OCI-LY1 (cell line): ENCODE measurements around the gene ETV3.

Experiments
- H2AFZ ChIP-seq: fragments of 200-600 bp; sonication (generic), shearing (Covaris generic); 2 replicates; pipeline ENCODE4 v1.6.0; 2014; ENCODE audit warnings: antibody characterized with exemption, mild to moderate bottlenecking, low read length
- H3F3A ChIP-seq: fragments of 200-600 bp; sonication (generic), shearing (Covaris generic); 2 replicates; pipeline ENCODE4 v1.6.0; 2014; ENCODE audit warnings: mild to moderate bottlenecking, antibody characterized with exemption, low read length, moderate library complexity; ENCODE audit not compliant: insufficient read depth
- H3K27ac ChIP-seq: fragments of 200-600 bp; sonication (generic); 2 replicates; pipeline ENCODE4 v1.5.1; 2014; ENCODE audit warnings: low read length, mixed run types, mild to moderate bottlenecking, low read depth; ENCODE audit not compliant: poor library complexity, severe bottlenecking
- H3K27me3 ChIP-seq: fragments of 200-600 bp; sonication (generic); 2 replicates; pipeline ENCODE4 v1.6.0; 2014; ENCODE audit warnings: antibody characterized with exemption, mild to moderate bottlenecking, low read length, moderate library complexity; ENCODE audit not compliant: insufficient read depth
- H3K36me3 ChIP-seq: fragments of 200-600 bp; sonication (generic); 2 replicates; pipeline ENCODE4 v1.6.1; 2014; ENCODE audit warnings: mild to moderate bottlenecking, antibody characterized with exemption, low read length, moderate library complexity, mixed read lengths; ENCODE audit not compliant: insufficient read depth
- H3K4me1 ChIP-seq: fragments of 200-600 bp; sonication (generic); 2 replicates; pipeline ENCODE4 v1.5.1; 2014; ENCODE audit warnings: mild to moderate bottlenecking, low read length, moderate library complexity; ENCODE audit not compliant: insufficient read depth, severe bottlenecking
- H3K4me2 ChIP-seq: fragments of 200-600 bp; sonication (generic), shearing (Covaris generic); 2 replicates; pipeline ENCODE4 v1.6.1; 2014; ENCODE audit warnings: low read length
- H3K4me3 ChIP-seq: fragments of 200-600 bp; sonication (generic); 2 replicates; pipeline ENCODE4 v1.5.1; 2014; ENCODE audit warnings: low read length, low read depth, mild to moderate bottlenecking, mixed read lengths; ENCODE audit not compliant: poor library complexity, severe bottlenecking
- H3K79me2 ChIP-seq: fragments of 200-600 bp; shearing (Covaris generic); 2 replicates; pipeline ENCODE4 v1.6.1; 2016; ENCODE audit warnings: mixed run types, low read length, mixed read lengths; ENCODE audit not compliant: insufficient read depth
- H3K9ac ChIP-seq: fragments of 200-600 bp; sonication (generic), shearing (Covaris generic); 2 replicates; pipeline ENCODE4 v1.6.1; 2014; ENCODE audit warnings: mild to moderate bottlenecking, low read length, mixed read lengths
- H3K9me2 ChIP-seq: fragments of 200-600 bp; sonication (generic), shearing (Covaris generic); 2 replicates; pipeline ENCODE4 v1.6.1; 2014; ENCODE audit warnings: low read depth, mild to moderate bottlenecking, low read length, mixed read lengths
- H3K9me3 ChIP-seq: fragments of 200-600 bp; shearing (Covaris generic); 2 replicates; pipeline ENCODE4 v1.6.1; 2014; ENCODE audit warnings: low read length, mixed read lengths
- H4K20me1 ChIP-seq: fragments of 200-600 bp; sonication (generic), shearing (Covaris generic); 2 replicates; pipeline ENCODE4 v1.6.0; 2016; ENCODE audit warnings: mild to moderate bottlenecking, low read length; ENCODE audit not compliant: insufficient read depth
- EZH2 ChIP-seq: fragments of 200-600 bp; sonication (generic), shearing (Covaris generic); IDR thresholded peaks from 2 replicates; pipeline ENCODE4 v1.8.0; 2017; ENCODE audit warnings: borderline replicate concordance, mixed run types, mild to moderate bottlenecking, antibody characterized with exemption, low read length, moderate library complexity, mixed read lengths
- TF ChIP-seq, protein P1 (sequence below): fragments of 200-600 bp; sonication (generic), shearing (Covaris generic); IDR thresholded peaks from 2 replicates; pipeline ENCODE4 v1.5.1; 2017; ENCODE audit warnings: mild to moderate bottlenecking, antibody characterized with exemption, low read length, moderate library complexity, mixed read lengths

ETV3 gene

DNA sequence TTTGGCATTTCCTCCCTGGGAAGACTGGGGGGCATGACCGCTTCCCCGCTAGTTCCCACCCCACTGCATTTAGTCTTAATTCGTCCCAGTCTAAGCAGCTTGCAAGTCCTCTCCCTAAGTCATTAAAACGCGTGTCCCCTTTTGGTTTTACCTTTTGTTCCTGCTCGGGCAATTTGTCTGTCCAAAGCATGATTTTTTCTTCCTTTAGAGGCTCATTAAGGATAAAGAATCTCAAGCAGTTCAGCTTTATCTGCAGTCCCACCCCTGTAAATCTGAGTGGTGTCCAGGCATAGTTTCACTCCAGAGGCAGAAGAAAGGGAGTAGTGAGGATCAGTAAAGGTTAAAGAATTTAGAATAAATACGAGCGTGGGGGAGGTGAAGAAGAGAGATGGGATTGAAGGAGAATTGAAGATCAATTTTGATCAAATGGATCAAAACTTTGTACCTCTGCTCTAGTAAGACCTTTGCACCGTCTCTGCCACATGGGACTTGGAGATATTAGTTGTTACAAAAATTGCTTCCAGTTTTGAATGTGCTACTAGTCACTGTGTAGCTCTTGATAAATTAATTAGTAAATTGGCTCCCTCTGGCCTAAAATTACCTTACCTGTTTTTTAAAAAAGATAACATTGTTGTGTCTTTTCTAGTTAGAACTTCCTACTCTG lies 989 bp upstream of the ETV3 start:
- Histone ChIP-seq H3K4me1 (peaks cover 21% of the 10 kb centered on the region), H3K9me3 (no peaks in the 10 kb centered on the region), H3F3A (peaks cover 7% of the 10 kb centered on the region; the same call in 1 of the 2 replicates), H3K36me3 (peaks cover 20% of the 10 kb centered on the region), H2AFZ (no peak overlapping the region), H3K9ac (peak overlapping the region; percentile 83), H3K27ac (no peak overlapping the region), H3K27me3 (no peaks in the 10 kb centered on the region), H3K79me2 (peaks cover 14% of the 10 kb centered on the region; the same call in 1 of the 2 replicates), H3K9me2 (no peaks in the 10 kb centered on the region), H3K4me2 (peak overlapping the region; percentile 80), H4K20me1 (no peaks in the 10 kb centered on the region), H3K4me3 (peak overlapping the region; percentile 78)
- no peak for TF ChIP-seq EZH2

GRCh38 chr1:157137408-157138219 lies 581 bp downstream of the ETV3 start:
- Histone ChIP-seq H3K79me2 (peaks cover 14% of the 10 kb centered on the region; the same call in 1 of the 2 replicates), H3K36me3 (peaks cover 35% of the 10 kb centered on the region), H3K9ac (peak overlapping the region; percentile 83), H3K9me3 (no peaks in the 10 kb centered on the region), H4K20me1 (no peaks in the 10 kb centered on the region), H3K27me3 (no peaks in the 10 kb centered on the region), H3K4me1 (peaks cover 21% of the 10 kb centered on the region), H3K4me3 (peak overlapping the region; percentile 78), H3K4me2 (peak overlapping the region; percentile 80), H2AFZ (no peak overlapping the region), H3K9me2 (no peaks in the 10 kb centered on the region), H3F3A (peaks cover 7% of the 10 kb centered on the region; the same call in 1 of the 2 replicates), H3K27ac (no peak overlapping the region)
- TF ChIP-seq EZH2 = no peak
- TF ChIP-seq, protein P1, sequence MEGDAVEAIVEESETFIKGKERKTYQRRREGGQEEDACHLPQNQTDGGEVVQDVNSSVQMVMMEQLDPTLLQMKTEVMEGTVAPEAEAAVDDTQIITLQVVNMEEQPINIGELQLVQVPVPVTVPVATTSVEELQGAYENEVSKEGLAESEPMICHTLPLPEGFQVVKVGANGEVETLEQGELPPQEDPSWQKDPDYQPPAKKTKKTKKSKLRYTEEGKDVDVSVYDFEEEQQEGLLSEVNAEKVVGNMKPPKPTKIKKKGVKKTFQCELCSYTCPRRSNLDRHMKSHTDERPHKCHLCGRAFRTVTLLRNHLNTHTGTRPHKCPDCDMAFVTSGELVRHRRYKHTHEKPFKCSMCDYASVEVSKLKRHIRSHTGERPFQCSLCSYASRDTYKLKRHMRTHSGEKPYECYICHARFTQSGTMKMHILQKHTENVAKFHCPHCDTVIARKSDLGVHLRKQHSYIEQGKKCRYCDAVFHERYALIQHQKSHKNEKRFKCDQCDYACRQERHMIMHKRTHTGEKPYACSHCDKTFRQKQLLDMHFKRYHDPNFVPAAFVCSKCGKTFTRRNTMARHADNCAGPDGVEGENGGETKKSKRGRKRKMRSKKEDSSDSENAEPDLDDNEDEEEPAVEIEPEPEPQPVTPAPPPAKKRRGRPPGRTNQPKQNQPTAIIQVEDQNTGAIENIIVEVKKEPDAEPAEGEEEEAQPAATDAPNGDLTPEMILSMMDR = no peak

DNA sequence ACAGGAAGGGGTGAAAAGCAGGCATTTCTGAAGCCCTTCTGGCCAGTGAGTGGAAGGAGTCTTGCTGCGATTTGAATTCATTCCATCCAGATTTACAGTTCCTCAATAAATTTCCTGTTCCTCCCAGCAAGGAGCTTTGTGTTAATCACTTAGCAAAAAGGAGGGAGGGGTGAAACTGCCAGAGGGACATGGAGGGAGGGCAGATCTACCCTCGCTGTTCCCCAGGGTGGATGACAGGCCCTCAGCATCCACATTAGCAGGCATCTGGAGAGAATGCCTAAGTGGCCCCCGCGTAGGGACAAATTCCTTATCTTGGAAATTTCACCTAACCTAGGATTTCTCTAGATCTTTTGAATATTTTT lies 1.2 kb downstream of the ETV3 start:
- peak overlapping the region; percentile 78 for H3K4me3 ChIP-seq
- peak overlapping the region; percentile 80 for H3K4me2 ChIP-seq
- peaks cover 21% of the 10 kb centered on the region for H3K4me1 ChIP-seq
- no peak overlapping the region for H2AFZ ChIP-seq
- H3K9me3 ChIP-seq = no peaks in the 10 kb centered on the region
- no peaks in the 10 kb centered on the region for H4K20me1 ChIP-seq
- H3K27me3 ChIP-seq = no peaks in the 10 kb centered on the region
- peaks cover 41% of the 10 kb centered on the region for H3K36me3 ChIP-seq
- H3F3A ChIP-seq = peaks cover 7% of the 10 kb centered on the region; the same call in 1 of the 2 replicates
- H3K9me2 ChIP-seq = no peaks in the 10 kb centered on the region
- peak overlapping the region; percentile 83 for H3K9ac ChIP-seq
- no peak for TF ChIP-seq EZH2
- TF ChIP-seq, protein P1 = no peak
- H3K27ac ChIP-seq = no peak overlapping the region
- H3K79me2 ChIP-seq = peaks cover 14% of the 10 kb centered on the region; the same call in 1 of the 2 replicates
